Ovary (tissue), 3 donors: ENCODE measurements around the gene LYPD6.

ENCODE experiments used
- EP300 ChIP-seq: sonication (generic); formaldehyde crosslinking; IDR thresholded peaks from one replicate; pipeline ENCODE4 v1.6.1; 2017; ENCODE audit warnings: antibody characterized with exemption
- TF ChIP-seq, protein P1 (sequence below), 3 donors: fragments of 450-650 bp in 2 of 3; fragments of 200-600 bp in 1 of 3; IDR thresholded peaks; one replicate each; pipeline versions ENCODE4 v1.5.1 to v1.8.0; 2016 to 2022; ENCODE audit warnings: antibody characterized with exemption in 3 of 3, mild to moderate bottlenecking in 1 of 3
- donor health status: DM: no; HTN: no; CAD: no.

DNA sequence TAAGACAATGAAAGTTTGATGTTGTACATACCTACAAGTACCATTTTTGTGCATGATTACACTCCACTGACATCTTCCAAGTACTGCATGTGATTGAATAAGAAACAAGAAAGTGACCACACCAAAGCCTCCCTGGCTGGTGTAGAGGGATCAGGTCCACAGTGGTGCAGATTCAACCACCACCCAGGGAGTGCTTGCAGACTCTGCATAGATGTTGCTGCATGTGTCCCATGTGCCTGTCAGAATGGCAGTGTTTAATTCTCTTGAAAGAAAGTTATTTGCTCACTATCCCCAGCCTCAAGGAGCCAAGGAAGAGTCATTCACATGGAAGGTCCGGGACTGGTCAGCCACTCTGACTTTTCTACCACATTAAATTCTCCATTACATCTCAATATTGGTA is 142.7 kb downstream of the LYPD6 start:
- TF ChIP-seq, protein P1, sequence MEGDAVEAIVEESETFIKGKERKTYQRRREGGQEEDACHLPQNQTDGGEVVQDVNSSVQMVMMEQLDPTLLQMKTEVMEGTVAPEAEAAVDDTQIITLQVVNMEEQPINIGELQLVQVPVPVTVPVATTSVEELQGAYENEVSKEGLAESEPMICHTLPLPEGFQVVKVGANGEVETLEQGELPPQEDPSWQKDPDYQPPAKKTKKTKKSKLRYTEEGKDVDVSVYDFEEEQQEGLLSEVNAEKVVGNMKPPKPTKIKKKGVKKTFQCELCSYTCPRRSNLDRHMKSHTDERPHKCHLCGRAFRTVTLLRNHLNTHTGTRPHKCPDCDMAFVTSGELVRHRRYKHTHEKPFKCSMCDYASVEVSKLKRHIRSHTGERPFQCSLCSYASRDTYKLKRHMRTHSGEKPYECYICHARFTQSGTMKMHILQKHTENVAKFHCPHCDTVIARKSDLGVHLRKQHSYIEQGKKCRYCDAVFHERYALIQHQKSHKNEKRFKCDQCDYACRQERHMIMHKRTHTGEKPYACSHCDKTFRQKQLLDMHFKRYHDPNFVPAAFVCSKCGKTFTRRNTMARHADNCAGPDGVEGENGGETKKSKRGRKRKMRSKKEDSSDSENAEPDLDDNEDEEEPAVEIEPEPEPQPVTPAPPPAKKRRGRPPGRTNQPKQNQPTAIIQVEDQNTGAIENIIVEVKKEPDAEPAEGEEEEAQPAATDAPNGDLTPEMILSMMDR (IDR thresholded peaks at IDR 0.05), result no peak
- TF ChIP-seq EP300, result no peak
